Gastrocnemius medialis (tissue), 4 donors: ENCODE measurements around the gene CCDC197. TPM values are rescaled to one million over a fixed set of nuclear protein-coding genes. Genes with fewer than 3 reads are reported as not detected.

Source experiments
- ATAC-seq, 2 donors: fragments of 150-250 bp; one replicate each; pipeline ENCODE4 v1.9.1; 2016
- DNase-seq, 2 donors: peaks; one replicate each; pipeline ENCODE4 v3.0.0-alpha.2; 2019
- H3K27ac ChIP-seq, 4 donors: fragments of 200-600 bp; sonication (generic); 1 replicate in 1 of 4; 2 replicates in 3 of 4; pipeline ENCODE4 v1.5.1; 2016 to 2018; ENCODE audit warnings: mild to moderate bottlenecking in 2 of 4, moderate library complexity in 1 of 4
- H3K27me3 ChIP-seq, 3 donors: fragments of 200-600 bp; sonication (generic) in 2 of 3; 1 replicate in 1 of 3; 2 replicates in 2 of 3; pipeline versions ENCODE4 v1.5.1 to v1.6.0; 2016 to 2019; ENCODE audit warnings: mild to moderate bottlenecking in 1 of 3, moderate library complexity in 1 of 3
- H3K36me3 ChIP-seq, 2 donors: fragments of 200-600 bp; sonication (generic) in 1 of 2; one replicate each; pipeline ENCODE4 v1.5.1; 2017 to 2018
- H3K4me1 ChIP-seq, 2 donors: fragments of 200-600 bp; sonication (generic) in 1 of 2; one replicate each; pipeline ENCODE4 v1.5.1; 2016 to 2017; ENCODE audit warnings: mild to moderate bottlenecking in 2 of 2
- H3K4me3 ChIP-seq, 4 donors: fragments of 200-600 bp; sonication (generic) in 3 of 4; 1 replicate in 1 of 4; 2 replicates in 3 of 4; pipeline ENCODE4 v1.5.1; 2016 to 2019; ENCODE audit warnings: mild to moderate bottlenecking in 2 of 4
- H3K9me3 ChIP-seq, 3 donors: fragments of 200-600 bp; sonication (generic) in 2 of 3; 1 replicate in 1 of 3; 2 replicates in 2 of 3; pipeline ENCODE4 v1.5.1; 2016 to 2019
- CTCF ChIP-seq, 5 experiments: fragments of 450-650 bp in 3 of 5; fragments of 200-600 bp in 2 of 5; sonication (generic) in 2 of 5; IDR thresholded peaks in 4 of 5; conservative IDR thresholded peaks in 1 of 5; 1 replicate in 4 of 5; 2 replicates in 1 of 5; pipeline ENCODE4 v1.5.1; 2016 to 2019; ENCODE audit warnings: antibody characterized with exemption in 5 of 5, mild to moderate bottlenecking in 3 of 5, moderate library complexity in 3 of 5
- POLR2A ChIP-seq, 2 donors: fragments of 450-650 bp; IDR thresholded peaks; one replicate each; pipeline ENCODE4 v1.6.1; 2017; ENCODE audit warnings: antibody characterized with exemption in 2 of 2, mild to moderate bottlenecking in 2 of 2, moderate library complexity in 2 of 2
- in situ Hi-C, 4 donors: fragments of 200-750 bp; cut with MboI; loops; one replicate each; pipeline versions ENCODE4 v1.15.0 to v1.8.0; 2017; ENCODE audit warnings: low sequenced_read_pairs in 4 of 4
- intact Hi-C: fragments of 100-400 bp; cut with DNase I; formaldehyde crosslinking; loops from one replicate; pipeline ENCODE4 v1.15.1; 2023; ENCODE audit warnings: low total_unique reads
- total RNA-seq, 4 donors: library from RNA; depleted of rRNA; stranded (reverse); fragments of >200 nt; gene quantifications; one replicate each; pipeline versions ENCODE4 v1.1.0 to v1.2.3, GENCODE V29; 2016

Gene CCDC197
- total RNA-seq, 4 donors from 2014 or later: 0.56 to 0.61 TPM; not detected in 2

GRCh38 chr14:94004015-94004414, 6.9 kb downstream of the CCDC197 start:
- Histone ChIP-seq H3K27ac (no peak overlapping the region), H3K27me3 (no peaks in the 10 kb centered on the region), H3K9me3 (no peaks in the 10 kb centered on the region), H3K4me3 (no peak overlapping the region), H3K36me3 (no peaks in the 10 kb centered on the region), H3K4me1 (peaks cover 7 to 12% of the 10 kb centered on the region in 2 donors)
- DNase-seq (no peak), ATAC-seq (no peak)
- no peak for TF ChIP-seq CTCF (IDR thresholded peaks at IDR 0.05 in 4 of 5, conservative IDR thresholded peaks at IDR 0.05 in 1 of 5)
- TF ChIP-seq POLR2A (IDR thresholded peaks at IDR 0.05): no peak
- in situ Hi-C loops: loop anchor here in 3 of 4 donors (5.0 to 10.0 kb wide), 2 partner anchors 62 to 349 kb away; no protein-coding TSS in a partner anchor
- intact Hi-C loops: loop anchor here (10.0 kb wide), 1 partner anchor 349 kb away; no protein-coding TSS in a partner anchor

- Histone ChIP-seq H3K4me1 (peaks cover 4 to 17% of the 10 kb centered on the region in 2 donors), H3K27me3 (no peaks in the 10 kb centered on the region), H3K4me3 (no peak overlapping the region), H3K27ac (no peak overlapping the region), H3K36me3 (no peaks in the 10 kb centered on the region), H3K9me3 (no peaks in the 10 kb centered on the region)
- ATAC-seq: no peak
- intact Hi-C loops (loop anchor here (10.0 kb wide), 1 partner anchor 351 kb away; no protein-coding TSS in a partner anchor), in situ Hi-C loops (loop anchor here in 1 of 4 donors (10.0 kb wide), 1 partner anchor 351 kb away; no protein-coding TSS in a partner anchor)
- no peak for DNase-seq
- TF ChIP-seq CTCF (IDR thresholded peaks at IDR 0.05 in 4 of 5, conservative IDR thresholded peaks at IDR 0.05 in 1 of 5) (peak in 2 of 5 experiments; percentile 18 to 25), POLR2A (IDR thresholded peaks at IDR 0.05) (no peak)
Measured at GRCh38 chr14:94005324-94006073, 8.4 kb downstream of the CCDC197 start.

GRCh38 chr14:94008234-94008633, 11.1 kb downstream of the CCDC197 start:
- H3K27ac ChIP-seq: no peak overlapping the region
- TF ChIP-seq POLR2A (IDR thresholded peaks at IDR 0.05) (no peak), CTCF (IDR thresholded peaks at IDR 0.05 in 4 of 5, conservative IDR thresholded peaks at IDR 0.05 in 1 of 5) (no peak)
- no peak overlapping the region for H3K4me3 ChIP-seq
- peaks cover 0 to 6% of the 10 kb centered on the region in 2 donors for H3K4me1 ChIP-seq
- ATAC-seq (no peak), DNase-seq (no peak)
- intact Hi-C loops (loop anchor here (10.0 kb wide), 1 partner anchor 353 kb away; no protein-coding TSS in a partner anchor), in situ Hi-C loops (loop anchor here in 1 of 4 donors (10.0 kb wide), 1 partner anchor 353 kb away; no protein-coding TSS in a partner anchor)
- H3K27me3 ChIP-seq: no peaks in the 10 kb centered on the region
- no peaks in the 10 kb centered on the region for H3K36me3 ChIP-seq
- H3K9me3 ChIP-seq: no peaks in the 10 kb centered on the region

GRCh38 chr14:94009767-94010166, 12.7 kb downstream of the CCDC197 start:
- intact Hi-C loops: loop anchor here (10.0 kb wide), 1 partner anchor 355 kb away; no protein-coding TSS in a partner anchor
- Histone ChIP-seq H3K27ac (no peak overlapping the region), H3K27me3 (no peaks in the 10 kb centered on the region), H3K4me1 (peaks cover 0 to 6% of the 10 kb centered on the region in 2 donors), H3K9me3 (no peaks in the 10 kb centered on the region), H3K36me3 (no peaks in the 10 kb centered on the region), H3K4me3 (no peak overlapping the region)
- ATAC-seq: no peak
- in situ Hi-C loops: loop anchor here in 1 of 4 donors (10.0 kb wide), 1 partner anchor 355 kb away; no protein-coding TSS in a partner anchor
- TF ChIP-seq POLR2A (IDR thresholded peaks at IDR 0.05) (no peak), CTCF (IDR thresholded peaks at IDR 0.05 in 4 of 5, conservative IDR thresholded peaks at IDR 0.05 in 1 of 5) (no peak)
- no peak for DNase-seq
